Uterus (tissue), 4 donors: ENCODE measurements around the gene TNFAIP8L3. TPM values are rescaled to one million over a fixed set of nuclear protein-coding genes. Genes with fewer than 3 reads are reported as not detected.

ENCODE experiments used
- DNase-seq, 2 donors: peaks; one replicate each; pipeline ENCODE4 v3.0.0-alpha.2; 2019 to 2020
- H3K27ac ChIP-seq, 2 donors: fragments of 200-600 bp; sonication (generic); 1 replicate in 1 of 2; 2 replicates in 1 of 2; pipeline ENCODE4 v1.5.1; 2016 to 2018
- H3K27me3 ChIP-seq, 2 donors: fragments of 200-600 bp; sonication (generic); one replicate each; pipeline ENCODE4 v1.5.1; 2018 to 2019; ENCODE audit warnings: control low read depth in 1 of 2
- H3K36me3 ChIP-seq, 2 donors: fragments of 200-600 bp; sonication (generic); one replicate each; pipeline ENCODE4 v1.5.1; 2019; ENCODE audit warnings: control low read depth in 1 of 2
- H3K4me1 ChIP-seq, 2 donors: fragments of 200-600 bp; sonication (generic); one replicate each; pipeline ENCODE4 v1.5.1; 2018 to 2019; ENCODE audit warnings: control low read depth in 1 of 2
- H3K4me3 ChIP-seq, 2 donors: fragments of 200-600 bp; sonication (generic); 1 replicate in 1 of 2; 2 replicates in 1 of 2; pipeline ENCODE4 v1.5.1; 2018 to 2019; ENCODE audit warnings: mild to moderate bottlenecking in 1 of 2
- H3K9me3 ChIP-seq, 2 donors: fragments of 200-600 bp; sonication (generic); one replicate each; pipeline ENCODE4 v1.5.1; 2019; ENCODE audit warnings: control low read depth in 1 of 2
- POLR2A ChIP-seq, 2 donors: fragments of 450-650 bp; IDR thresholded peaks; one replicate each; pipeline ENCODE4 v1.6.1; 2016; ENCODE audit warnings: antibody characterized with exemption in 2 of 2, mild to moderate bottlenecking in 1 of 2, moderate library complexity in 1 of 2
- intact Hi-C: fragments of 100-400 bp; cut with DNase I; formaldehyde crosslinking; loops from one replicate; pipeline ENCODE4 v1.15.1; 2023; ENCODE audit warnings: low total_unique reads
- total RNA-seq, 4 donors: library from RNA; depleted of rRNA in 3 of 4; stranded (reverse); fragments of >200 nt in 3 of 4; gene quantifications; one replicate each; pipeline versions ENCODE4 v1.1.0 to v1.2.4, GENCODE V29; 2014 to 2023
- TF ChIP-seq, protein P1 (sequence below), 4 experiments: fragments of 200-600 bp in 2 of 4; fragments of 450-650 bp in 2 of 4; sonication (generic) in 2 of 4; IDR thresholded peaks; one replicate each; pipeline ENCODE4 v1.5.1; 2016 to 2019; ENCODE audit warnings: antibody characterized with exemption in 4 of 4, mild to moderate bottlenecking in 2 of 4, moderate library complexity in 1 of 4
- donor health status: DM: yes; HTN: yes; CAD: no.

TNFAIP8L3 gene
- total RNA-seq, 4 donors from 2014 or later, result 20.0 to 173 (median 43.2) TPM

DNA sequence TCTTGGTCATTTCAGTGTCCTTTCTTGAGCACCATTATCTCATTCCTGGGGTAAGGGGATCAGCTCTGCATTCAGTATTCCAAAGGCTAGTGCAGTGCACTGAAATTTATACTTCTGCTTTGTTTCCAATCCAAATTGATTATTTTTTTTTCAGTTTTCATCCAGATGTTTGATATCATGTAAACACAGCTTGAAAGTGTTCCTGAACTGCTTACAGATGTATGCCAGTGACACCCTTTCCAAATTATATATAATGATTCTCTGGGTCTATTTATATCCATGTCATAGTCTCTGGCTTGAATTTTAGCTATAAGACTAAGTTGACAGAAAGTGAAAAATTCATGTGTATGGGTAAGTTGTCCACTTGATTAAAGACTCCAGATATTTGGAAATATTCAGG lies 11.8 kb upstream of the TNFAIP8L3 start:
- DNase-seq, result no peak
- Histone ChIP-seq H3K4me1 (peaks cover 4 to 6% of the 10 kb centered on the region in 2 donors), H3K4me3 (no peak overlapping the region), H3K27me3 (no peaks in the 10 kb centered on the region), H3K36me3 (no peaks in the 10 kb centered on the region), H3K9me3 (no peaks in the 10 kb centered on the region), H3K27ac (peak overlapping the region in 1 of 2 donors; percentile 74)
- intact Hi-C loops, result no loop called here
- TF ChIP-seq POLR2A (IDR thresholded peaks at IDR 0.05), result no peak
- TF ChIP-seq, protein P1, sequence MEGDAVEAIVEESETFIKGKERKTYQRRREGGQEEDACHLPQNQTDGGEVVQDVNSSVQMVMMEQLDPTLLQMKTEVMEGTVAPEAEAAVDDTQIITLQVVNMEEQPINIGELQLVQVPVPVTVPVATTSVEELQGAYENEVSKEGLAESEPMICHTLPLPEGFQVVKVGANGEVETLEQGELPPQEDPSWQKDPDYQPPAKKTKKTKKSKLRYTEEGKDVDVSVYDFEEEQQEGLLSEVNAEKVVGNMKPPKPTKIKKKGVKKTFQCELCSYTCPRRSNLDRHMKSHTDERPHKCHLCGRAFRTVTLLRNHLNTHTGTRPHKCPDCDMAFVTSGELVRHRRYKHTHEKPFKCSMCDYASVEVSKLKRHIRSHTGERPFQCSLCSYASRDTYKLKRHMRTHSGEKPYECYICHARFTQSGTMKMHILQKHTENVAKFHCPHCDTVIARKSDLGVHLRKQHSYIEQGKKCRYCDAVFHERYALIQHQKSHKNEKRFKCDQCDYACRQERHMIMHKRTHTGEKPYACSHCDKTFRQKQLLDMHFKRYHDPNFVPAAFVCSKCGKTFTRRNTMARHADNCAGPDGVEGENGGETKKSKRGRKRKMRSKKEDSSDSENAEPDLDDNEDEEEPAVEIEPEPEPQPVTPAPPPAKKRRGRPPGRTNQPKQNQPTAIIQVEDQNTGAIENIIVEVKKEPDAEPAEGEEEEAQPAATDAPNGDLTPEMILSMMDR (IDR thresholded peaks at IDR 0.05), result no peak

- no peaks in the 10 kb centered on the region for H3K36me3 ChIP-seq
- intact Hi-C loops, result no loop called here
- TF ChIP-seq, protein P1 (IDR thresholded peaks at IDR 0.05), result peak in 1 of 4 experiments; percentile 2
- no peak for TF ChIP-seq POLR2A (IDR thresholded peaks at IDR 0.05)
- peak overlapping the region; percentile 18 to 86 for H3K27ac ChIP-seq
- no peaks in the 10 kb centered on the region for H3K9me3 ChIP-seq
- peaks cover 4 to 6% of the 10 kb centered on the region in 2 donors for H3K4me1 ChIP-seq
- H3K4me3 ChIP-seq, result no peak overlapping the region
- no peak for DNase-seq
- H3K27me3 ChIP-seq, result no peaks in the 10 kb centered on the region
Observed at GRCh38 chr15:51105430-51106016, 10.8 kb upstream of the TNFAIP8L3 start.

- H3K27me3 ChIP-seq, result no peaks in the 10 kb centered on the region
- DNase-seq, result peak; percentile 91 to 93
- peak overlapping the region; percentile 25 to 28 for H3K4me3 ChIP-seq
- TF ChIP-seq POLR2A (IDR thresholded peaks at IDR 0.05), result no peak
- TF ChIP-seq, protein P1 (IDR thresholded peaks at IDR 0.05), result no peak
- intact Hi-C loops, result no loop called here
- peaks cover 4 to 6% of the 10 kb centered on the region in 2 donors for H3K4me1 ChIP-seq
- no peaks in the 10 kb centered on the region for H3K9me3 ChIP-seq
- H3K36me3 ChIP-seq, result no peaks in the 10 kb centered on the region
- peak overlapping the region; percentile 75 to 86 for H3K27ac ChIP-seq
Observed at GRCh38 chr15:51104512-51104911, 9.8 kb upstream of the TNFAIP8L3 start.

DNA sequence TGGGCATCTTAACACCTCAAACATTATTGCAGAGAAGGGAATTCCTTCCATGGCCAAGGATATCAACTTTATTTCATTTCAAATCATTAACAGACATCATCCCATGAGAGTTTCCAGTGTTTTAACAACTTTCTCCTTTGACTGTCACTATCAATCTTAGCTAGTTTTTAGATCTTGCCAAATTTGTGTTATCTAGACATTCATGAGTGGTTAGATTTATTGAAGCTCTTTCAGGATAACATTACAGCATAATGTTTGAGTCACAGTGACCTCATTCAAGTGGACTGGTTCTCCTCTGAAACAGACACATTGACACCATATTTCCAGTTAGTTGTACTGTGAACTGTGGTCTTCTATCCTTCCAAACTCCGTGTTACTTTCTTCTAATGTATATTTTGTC lies 8.6 kb upstream of the TNFAIP8L3 start:
- no peaks in the 10 kb centered on the region for H3K9me3 ChIP-seq
- TF ChIP-seq POLR2A (IDR thresholded peaks at IDR 0.05), result no peak
- TF ChIP-seq, protein P1 (IDR thresholded peaks at IDR 0.05), result no peak
- intact Hi-C loops, result no loop called here
- peak overlapping the region in 1 of 2 donors; percentile 25 for H3K4me3 ChIP-seq
- peaks cover 4 to 6% of the 10 kb centered on the region in 2 donors for H3K4me1 ChIP-seq
- peak in 1 of 2 donors; percentile 47 for DNase-seq
- no peaks in the 10 kb centered on the region for H3K36me3 ChIP-seq
- H3K27ac ChIP-seq, result peak overlapping the region; percentile 75 to 86
- no peaks in the 10 kb centered on the region for H3K27me3 ChIP-seq

DNA sequence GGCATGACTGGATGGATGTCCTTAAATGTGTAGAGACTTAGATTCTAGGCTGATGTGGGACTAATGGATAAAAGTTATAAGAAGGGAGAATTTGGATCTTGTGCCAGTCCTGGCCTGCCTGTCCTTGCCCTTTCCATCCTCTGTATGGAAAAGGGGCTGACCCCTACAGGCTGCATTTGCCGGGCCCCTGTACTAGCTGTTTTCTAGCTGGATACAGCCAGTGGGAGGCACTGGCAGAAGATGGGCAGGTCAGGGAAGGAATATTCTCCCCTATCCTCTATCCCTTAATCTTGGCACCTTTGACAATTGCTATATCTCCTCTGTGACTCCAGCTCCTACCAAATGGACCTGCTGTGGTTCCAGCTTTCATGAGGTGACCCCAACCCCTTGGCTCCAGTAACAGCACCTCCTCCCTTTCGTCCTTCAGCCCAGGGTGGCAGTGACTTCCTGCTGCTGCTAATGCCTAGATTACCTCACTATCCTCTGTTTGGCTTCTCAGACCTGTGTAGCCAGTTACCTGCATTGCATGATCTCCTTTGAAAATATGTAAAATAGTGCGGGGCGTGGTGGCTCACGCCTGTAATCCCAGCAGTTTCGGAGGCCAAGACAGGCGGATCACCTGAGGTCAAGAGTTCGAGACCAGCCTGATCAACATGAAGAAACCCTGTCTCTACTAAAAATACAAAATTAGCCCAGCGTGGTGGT lies 6.2 kb upstream of the TNFAIP8L3 start:
- no peaks in the 10 kb centered on the region for H3K36me3 ChIP-seq
- no peaks in the 10 kb centered on the region for H3K9me3 ChIP-seq
- H3K4me3 ChIP-seq, result no peak overlapping the region
- H3K27ac ChIP-seq, result peak overlapping the region in 1 of 2 donors; percentile 25
- DNase-seq, result no peak
- peaks cover 6 to 8% of the 10 kb centered on the region in 2 donors for H3K4me1 ChIP-seq
- TF ChIP-seq, protein P1 (IDR thresholded peaks at IDR 0.05), result no peak
- TF ChIP-seq POLR2A (IDR thresholded peaks at IDR 0.05), result no peak
- H3K27me3 ChIP-seq, result no peaks in the 10 kb centered on the region
- intact Hi-C loops, result no loop called here
